ENCODE results near the gene MINDY2.

DNA sequence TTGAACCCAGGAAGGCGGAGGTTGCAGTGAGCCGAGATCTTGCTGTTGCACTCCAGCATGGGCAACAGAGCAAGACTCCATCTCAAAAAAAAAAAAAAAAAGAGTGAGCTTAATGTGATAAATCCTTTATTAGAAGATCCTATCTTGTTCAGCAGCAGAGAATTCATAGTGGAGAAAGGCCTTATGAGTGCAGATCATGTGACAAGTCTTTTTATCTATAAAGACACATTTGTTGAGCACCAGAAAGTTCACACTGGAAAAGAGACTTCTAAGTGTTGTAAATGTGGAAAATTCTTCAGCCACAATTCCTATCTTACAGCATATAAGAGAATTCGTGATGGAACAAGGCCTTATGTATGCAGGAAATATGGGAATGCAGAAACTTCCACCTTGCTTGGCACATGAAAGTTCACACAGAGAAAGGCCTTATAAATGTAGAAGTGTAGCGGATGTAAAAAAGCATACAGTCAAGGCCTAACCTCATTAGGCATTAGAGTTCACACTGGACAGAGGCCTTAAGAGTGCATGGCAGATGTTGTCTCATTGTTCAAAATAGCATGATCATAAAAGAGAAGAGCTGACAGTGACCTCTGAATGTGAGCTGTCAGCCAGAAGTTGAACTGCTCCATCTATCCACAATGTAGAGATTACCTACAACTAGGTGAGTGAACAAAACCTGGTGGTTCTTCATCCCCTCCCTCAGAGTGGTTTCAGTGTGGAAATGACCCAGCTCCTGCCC, 38.3 kb upstream of the MINDY2 start:
- no peak for TF ChIP-seq JUND (IDR thresholded peaks at IDR 0.05; ENCODE audit: low read depth, low read length)
- TF ChIP-seq NFIC (IDR thresholded peaks at IDR 0.05; ENCODE audit: low read depth, low read length) = no peak
- TF ChIP-seq EZH2 (IDR thresholded peaks at IDR 0.05; ENCODE audit: borderline replicate concordance, control insufficient read depth, low read depth, low read length) = no peak
- TF ChIP-seq, protein P1, sequence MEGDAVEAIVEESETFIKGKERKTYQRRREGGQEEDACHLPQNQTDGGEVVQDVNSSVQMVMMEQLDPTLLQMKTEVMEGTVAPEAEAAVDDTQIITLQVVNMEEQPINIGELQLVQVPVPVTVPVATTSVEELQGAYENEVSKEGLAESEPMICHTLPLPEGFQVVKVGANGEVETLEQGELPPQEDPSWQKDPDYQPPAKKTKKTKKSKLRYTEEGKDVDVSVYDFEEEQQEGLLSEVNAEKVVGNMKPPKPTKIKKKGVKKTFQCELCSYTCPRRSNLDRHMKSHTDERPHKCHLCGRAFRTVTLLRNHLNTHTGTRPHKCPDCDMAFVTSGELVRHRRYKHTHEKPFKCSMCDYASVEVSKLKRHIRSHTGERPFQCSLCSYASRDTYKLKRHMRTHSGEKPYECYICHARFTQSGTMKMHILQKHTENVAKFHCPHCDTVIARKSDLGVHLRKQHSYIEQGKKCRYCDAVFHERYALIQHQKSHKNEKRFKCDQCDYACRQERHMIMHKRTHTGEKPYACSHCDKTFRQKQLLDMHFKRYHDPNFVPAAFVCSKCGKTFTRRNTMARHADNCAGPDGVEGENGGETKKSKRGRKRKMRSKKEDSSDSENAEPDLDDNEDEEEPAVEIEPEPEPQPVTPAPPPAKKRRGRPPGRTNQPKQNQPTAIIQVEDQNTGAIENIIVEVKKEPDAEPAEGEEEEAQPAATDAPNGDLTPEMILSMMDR (IDR thresholded peaks at IDR 0.05 in 2 of 3, conservative IDR thresholded peaks at IDR 0.05 in 1 of 3; ENCODE audit: control insufficient read depth in 2 of 3, extremely low read depth in 1 of 3, insufficient read depth in 1 of 3, low read depth in 3 of 3, low read length in 3 of 3) = no peak
- TF ChIP-seq TAF1 (IDR thresholded peaks at IDR 0.05; ENCODE audit: borderline replicate concordance, low read depth, low read length) = no peak
- TF ChIP-seq RAD21 (IDR thresholded peaks at IDR 0.05; ENCODE audit: insufficient read depth, low read depth, low read length) = no peak
- TF ChIP-seq POLR2A (IDR thresholded peaks at IDR 0.05; ENCODE audit: low read depth, low read length) = no peak
- no peak for TF ChIP-seq GABPA (IDR thresholded peaks at IDR 0.05; ENCODE audit: low read depth)
- no peak for TF ChIP-seq TCF3 (IDR thresholded peaks at IDR 0.05; ENCODE audit: borderline replicate concordance, insufficient read depth, low read depth, low read length)
- TF ChIP-seq MEF2A (IDR thresholded peaks at IDR 0.05; ENCODE audit: insufficient read depth, low read depth, low read length) = no peak
- no peak for TF ChIP-seq SIN3A (IDR thresholded peaks at IDR 0.05; ENCODE audit: low read depth, low read length)
- TF ChIP-seq, protein P2, sequence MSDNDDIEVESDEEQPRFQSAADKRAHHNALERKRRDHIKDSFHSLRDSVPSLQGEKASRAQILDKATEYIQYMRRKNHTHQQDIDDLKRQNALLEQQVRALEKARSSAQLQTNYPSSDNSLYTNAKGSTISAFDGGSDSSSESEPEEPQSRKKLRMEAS (IDR thresholded peaks at IDR 0.05; ENCODE audit: low read depth, low read length) = no peak
- no peak for TF ChIP-seq ATF3 (IDR thresholded peaks at IDR 0.05; ENCODE audit: borderline replicate concordance, extremely low read depth, low read depth, low read length)
- TF ChIP-seq USF1 (IDR thresholded peaks at IDR 0.05; ENCODE audit: borderline replicate concordance, extremely low read length, insufficient read depth, low read depth, low read length) = no peak

Measured in GM12878 (cell line).